Thoracic aorta (tissue), 2 donors: ENCODE results near the gene PCDHGA11. TPM values are rescaled to one million over a fixed set of nuclear protein-coding genes. Genes with fewer than 3 reads are reported as not detected.
"Not testable (repeated sequence)": the region's sequence is repeated elsewhere in the genome, so short reads cannot be mapped to it uniquely, and the experiment has no call there.

ENCODE experiments used
- ATAC-seq: fragments of 150-250 bp; one replicate; pipeline ENCODE4 v1.8.0; 2017; ENCODE audit warnings: low read depth; ENCODE audit not compliant: insufficient number of reproducible peaks, low FRiP score
- DNase-seq: peaks from one replicate; pipeline ENCODE4 v3.0.0-alpha.2; 2020; ENCODE audit warnings: low spot score
- H3K27ac ChIP-seq, 2 donors: fragments of 200-600 bp; sonication (generic); 1 replicate in 1 of 2; 2 replicates in 1 of 2; pipeline ENCODE4 v1.5.1; 2016; ENCODE audit warnings: mild to moderate bottlenecking in 2 of 2, moderate library complexity in 2 of 2
- H3K27me3 ChIP-seq: fragments of 200-600 bp; sonication (generic); replicated peaks from 2 replicates; pipeline ENCODE4 v1.6.0; 2016; ENCODE audit warnings: mild to moderate bottlenecking; ENCODE audit not compliant: insufficient read depth
- H3K36me3 ChIP-seq: fragments of 200-600 bp; sonication (generic); one replicate; pipeline ENCODE4 v1.5.1; 2016
- H3K4me1 ChIP-seq, 2 donors: fragments of 200-600 bp; sonication (generic); 1 replicate in 1 of 2; 2 replicates in 1 of 2; pipeline versions ENCODE4 v1.5.1 to v1.6.0; 2016; ENCODE audit warnings: low read depth in 2 of 2, mild to moderate bottlenecking in 1 of 2; ENCODE audit not compliant: control insufficient read depth in 1 of 2
- H3K4me3 ChIP-seq: fragments of 200-600 bp; sonication (generic); 2 replicates; pipeline ENCODE4 v1.5.1; 2016; ENCODE audit warnings: mild to moderate bottlenecking
- H3K9me3 ChIP-seq: fragments of 200-600 bp; sonication (generic); 2 replicates; pipeline ENCODE4 v1.5.1; 2016
- CTCF ChIP-seq: fragments of 200-600 bp; sonication (generic); IDR thresholded peaks from one replicate; pipeline ENCODE4 v1.5.1; 2019; ENCODE audit warnings: antibody characterized with exemption
- total RNA-seq, 2 donors: library from RNA; depleted of rRNA; stranded (reverse); fragments of >200 nt; gene quantifications; one replicate each; pipeline versions ENCODE4 v1.1.0 to v1.2.3, GENCODE V29; 2016

Gene PCDHGA11
- total RNA-seq, 2 donors from 2014 or later: 10.4 to 11.6 TPM

- TF ChIP-seq CTCF: peak; percentile 53
- DNase-seq, ATAC-seq, H3K27ac ChIP-seq, H3K4me1 ChIP-seq, H3K27me3 ChIP-seq, H3K36me3 ChIP-seq: not testable (repeated sequence)
- peak within 1 kb of the TSS; percentile 65 for H3K4me3 ChIP-seq
- peaks cover 97% of the 10 kb centered on the region for H3K9me3 ChIP-seq
These were observed 3.2 kb upstream of the PCDHGA11 start, which contains the start of gene PCDHGB7 for GRCh38 chr5:141417494-141418172. PCDHGB7 (plus strand) TSS chr5:141417677; CDS start chr5:141417860, 183 bp downstream.

- Histone ChIP-seq H3K27ac (no peak overlapping the region), H3K9me3 (peaks cover 98% of the 10 kb centered on the region), H3K27me3 (no peaks in the 10 kb centered on the region), H3K4me1 (no peaks in the 10 kb centered on the region), H3K36me3 (no peaks in the 10 kb centered on the region), H3K4me3 (peak overlapping the region; percentile 33)
- ATAC-seq: no peak
- DNase-seq: no peak
- no peak for TF ChIP-seq CTCF
These were observed 1.6 kb upstream of the PCDHGA11 start for GRCh38 chr5:141419074-141419880.

- no peak for ATAC-seq
- Histone ChIP-seq H3K4me1 (no peaks in the 10 kb centered on the region), H3K4me3 (peak overlapping the region; percentile 63)
These were observed 621 bp downstream of the PCDHGA11 start for GRCh38 chr5:141421489-141421855.

GRCh38 chr5:141422742-141423291, 2.0 kb downstream of the PCDHGA11 start:
- DNase-seq: no peak
- H3K4me1 ChIP-seq: no peaks in the 10 kb centered on the region
- peaks cover 100% of the 10 kb centered on the region for H3K9me3 ChIP-seq
- no peak overlapping the region for H3K27ac ChIP-seq
- no peaks in the 10 kb centered on the region for H3K36me3 ChIP-seq
- no peak for TF ChIP-seq CTCF
- H3K27me3 ChIP-seq: no peaks in the 10 kb centered on the region
- no peak for ATAC-seq
- no peak overlapping the region for H3K4me3 ChIP-seq

More at GRCh38 chr5:141421489-141421855, 621 bp downstream of the PCDHGA11 start:
- Histone ChIP-seq H3K9me3 (peaks cover 99% of the 10 kb centered on the region), H3K27ac (no peak overlapping the region), H3K27me3 (no peaks in the 10 kb centered on the region), H3K36me3 (no peaks in the 10 kb centered on the region)
- no peak for DNase-seq
- TF ChIP-seq CTCF: no peak

GRCh38 chr5:141427783-141428426, 7.1 kb downstream of the PCDHGA11 start:
- no peak for ATAC-seq
- Histone ChIP-seq H3K27me3 (no peaks in the 10 kb centered on the region), H3K4me3 (no peak overlapping the region), H3K27ac (no peak overlapping the region), H3K4me1 (no peaks in the 10 kb centered on the region), H3K9me3 (peaks cover 98% of the 10 kb centered on the region), H3K36me3 (no peaks in the 10 kb centered on the region)
- TF ChIP-seq CTCF: no peak
- DNase-seq: no peak
